ENCODE measurements around the gene CCDC63.

DNA sequence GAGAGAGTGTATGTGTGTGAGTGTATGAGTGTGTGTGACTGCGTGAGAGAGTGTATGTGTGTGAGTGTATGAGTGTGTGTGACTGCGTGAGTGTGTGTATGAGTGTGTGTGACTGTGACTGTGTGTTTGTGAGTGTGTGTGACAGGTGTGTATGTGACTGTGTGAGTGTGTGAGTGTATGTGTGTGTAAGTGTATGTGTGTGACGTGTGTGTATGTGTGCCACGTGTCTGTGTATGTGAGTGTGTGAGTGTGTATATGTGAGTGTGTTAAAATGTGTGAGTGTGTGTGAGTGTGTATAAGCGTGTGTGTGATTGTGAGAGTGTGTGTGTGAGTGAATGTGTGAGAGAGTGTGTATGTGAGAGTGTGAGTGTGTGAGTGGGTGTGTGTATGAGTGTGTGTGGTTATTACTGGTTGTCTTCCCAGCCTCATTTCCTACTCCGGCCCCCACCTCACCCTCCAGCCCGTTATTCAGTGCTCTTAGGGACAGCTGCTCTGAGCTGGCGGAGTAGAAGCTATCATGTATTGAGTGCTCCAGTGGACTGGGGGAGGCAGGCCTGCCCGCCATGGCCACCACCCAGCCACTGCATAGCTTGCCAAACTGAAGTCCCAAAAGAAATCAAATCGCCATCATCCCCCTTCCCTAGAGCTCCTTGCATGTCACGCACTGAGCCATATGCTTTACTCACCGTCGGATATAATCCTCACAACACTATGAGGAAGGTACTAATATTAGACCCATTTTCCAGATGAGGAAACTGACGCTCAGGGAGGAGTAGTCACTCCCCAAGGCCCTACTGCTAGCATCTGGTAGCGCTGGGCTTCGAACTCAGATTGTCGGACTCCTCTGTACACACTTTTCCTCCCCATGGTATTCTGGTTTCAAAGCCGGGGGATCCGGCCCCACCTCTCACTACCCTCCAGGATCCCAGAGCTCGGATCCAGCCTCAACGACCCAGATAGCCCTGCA, 83.8 kb downstream of the CCDC63 start:
- no peak for TF ChIP-seq TCF7L2 (IDR thresholded peaks at IDR 0.05; ENCODE audit: low read depth, low read length)
- TF ChIP-seq, protein P1, sequence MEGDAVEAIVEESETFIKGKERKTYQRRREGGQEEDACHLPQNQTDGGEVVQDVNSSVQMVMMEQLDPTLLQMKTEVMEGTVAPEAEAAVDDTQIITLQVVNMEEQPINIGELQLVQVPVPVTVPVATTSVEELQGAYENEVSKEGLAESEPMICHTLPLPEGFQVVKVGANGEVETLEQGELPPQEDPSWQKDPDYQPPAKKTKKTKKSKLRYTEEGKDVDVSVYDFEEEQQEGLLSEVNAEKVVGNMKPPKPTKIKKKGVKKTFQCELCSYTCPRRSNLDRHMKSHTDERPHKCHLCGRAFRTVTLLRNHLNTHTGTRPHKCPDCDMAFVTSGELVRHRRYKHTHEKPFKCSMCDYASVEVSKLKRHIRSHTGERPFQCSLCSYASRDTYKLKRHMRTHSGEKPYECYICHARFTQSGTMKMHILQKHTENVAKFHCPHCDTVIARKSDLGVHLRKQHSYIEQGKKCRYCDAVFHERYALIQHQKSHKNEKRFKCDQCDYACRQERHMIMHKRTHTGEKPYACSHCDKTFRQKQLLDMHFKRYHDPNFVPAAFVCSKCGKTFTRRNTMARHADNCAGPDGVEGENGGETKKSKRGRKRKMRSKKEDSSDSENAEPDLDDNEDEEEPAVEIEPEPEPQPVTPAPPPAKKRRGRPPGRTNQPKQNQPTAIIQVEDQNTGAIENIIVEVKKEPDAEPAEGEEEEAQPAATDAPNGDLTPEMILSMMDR (IDR thresholded peaks at IDR 0.05) = no peak
- no peak for TF ChIP-seq POLR2AphosphoS5 (IDR thresholded peaks at IDR 0.05; ENCODE audit: low read depth, low read length)
- no peak for TF ChIP-seq SIN3A (IDR thresholded peaks at IDR 0.05; ENCODE audit: borderline replicate concordance, insufficient read depth, low read depth, low read length)
- TF ChIP-seq, protein P2, sequence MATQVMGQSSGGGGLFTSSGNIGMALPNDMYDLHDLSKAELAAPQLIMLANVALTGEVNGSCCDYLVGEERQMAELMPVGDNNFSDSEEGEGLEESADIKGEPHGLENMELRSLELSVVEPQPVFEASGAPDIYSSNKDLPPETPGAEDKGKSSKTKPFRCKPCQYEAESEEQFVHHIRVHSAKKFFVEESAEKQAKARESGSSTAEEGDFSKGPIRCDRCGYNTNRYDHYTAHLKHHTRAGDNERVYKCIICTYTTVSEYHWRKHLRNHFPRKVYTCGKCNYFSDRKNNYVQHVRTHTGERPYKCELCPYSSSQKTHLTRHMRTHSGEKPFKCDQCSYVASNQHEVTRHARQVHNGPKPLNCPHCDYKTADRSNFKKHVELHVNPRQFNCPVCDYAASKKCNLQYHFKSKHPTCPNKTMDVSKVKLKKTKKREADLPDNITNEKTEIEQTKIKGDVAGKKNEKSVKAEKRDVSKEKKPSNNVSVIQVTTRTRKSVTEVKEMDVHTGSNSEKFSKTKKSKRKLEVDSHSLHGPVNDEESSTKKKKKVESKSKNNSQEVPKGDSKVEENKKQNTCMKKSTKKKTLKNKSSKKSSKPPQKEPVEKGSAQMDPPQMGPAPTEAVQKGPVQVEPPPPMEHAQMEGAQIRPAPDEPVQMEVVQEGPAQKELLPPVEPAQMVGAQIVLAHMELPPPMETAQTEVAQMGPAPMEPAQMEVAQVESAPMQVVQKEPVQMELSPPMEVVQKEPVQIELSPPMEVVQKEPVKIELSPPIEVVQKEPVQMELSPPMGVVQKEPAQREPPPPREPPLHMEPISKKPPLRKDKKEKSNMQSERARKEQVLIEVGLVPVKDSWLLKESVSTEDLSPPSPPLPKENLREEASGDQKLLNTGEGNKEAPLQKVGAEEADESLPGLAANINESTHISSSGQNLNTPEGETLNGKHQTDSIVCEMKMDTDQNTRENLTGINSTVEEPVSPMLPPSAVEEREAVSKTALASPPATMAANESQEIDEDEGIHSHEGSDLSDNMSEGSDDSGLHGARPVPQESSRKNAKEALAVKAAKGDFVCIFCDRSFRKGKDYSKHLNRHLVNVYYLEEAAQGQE (IDR thresholded peaks at IDR 0.05; ENCODE audit: insufficient read depth in 1 of 2, low read depth in 2 of 2, low read length in 1 of 2) = no peak

Measured in Panc1 (cell line).